SIG-M5 treated with dmso at 0.1 percent for 504 hours (cell line): ENCODE data around the gene CD28.
A peak's percentile ranks its signal among the peaks of the same experiment; 100 is the strongest.
"Not testable (repeated sequence)": the region's sequence is repeated elsewhere in the genome, so short reads cannot be mapped to it uniquely, and the experiment has no call there.

Source experiments
- DNase-seq: peaks from one replicate; lab custom pipeline; 2025; ENCODE audit not compliant: unreplicated experiment; lab: John Stamatoyannopoulos, UW

The CD28 gene

DNA sequence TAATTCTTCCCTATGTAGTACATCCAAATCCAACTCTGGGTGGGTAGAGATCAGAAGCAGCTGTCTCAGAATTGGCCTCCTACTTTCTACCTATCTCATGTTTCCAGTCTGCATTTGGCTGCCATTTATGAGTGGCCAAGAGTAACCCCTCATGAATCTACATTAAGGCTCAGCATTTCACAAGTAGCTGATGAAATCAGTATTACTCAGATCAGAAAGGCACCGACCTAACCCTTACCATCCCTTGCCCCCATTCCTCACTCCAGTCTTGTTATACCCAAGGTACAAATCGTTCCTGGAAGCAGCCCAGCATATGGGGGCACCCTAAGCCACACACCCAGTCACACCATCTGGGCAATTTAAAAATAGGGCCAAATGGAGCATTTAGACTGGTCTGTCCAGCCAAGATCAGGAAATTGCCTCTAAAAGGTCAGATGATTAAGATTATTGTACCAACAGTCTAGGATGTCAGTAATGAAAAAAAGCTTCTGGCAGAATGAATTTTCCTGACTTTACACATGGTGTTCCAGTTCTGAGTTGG lies 37.1 kb downstream of the CD28 start:
- no peak for DNase-seq

GRCh38 chr2:203744091-203744490 lies 37.7 kb downstream of the CD28 start:
- no peak for DNase-seq

- no peak for DNase-seq
Observed at GRCh38 chr2:203745267-203745666, 38.8 kb downstream of the CD28 start.

GRCh38 chr2:203748331-203749126 lies 42.1 kb downstream of the CD28 start:
- DNase-seq = no peak

GRCh38 chr2:203750346-203751068 lies 44.1 kb downstream of the CD28 start:
- DNase-seq = no peak

DNA sequence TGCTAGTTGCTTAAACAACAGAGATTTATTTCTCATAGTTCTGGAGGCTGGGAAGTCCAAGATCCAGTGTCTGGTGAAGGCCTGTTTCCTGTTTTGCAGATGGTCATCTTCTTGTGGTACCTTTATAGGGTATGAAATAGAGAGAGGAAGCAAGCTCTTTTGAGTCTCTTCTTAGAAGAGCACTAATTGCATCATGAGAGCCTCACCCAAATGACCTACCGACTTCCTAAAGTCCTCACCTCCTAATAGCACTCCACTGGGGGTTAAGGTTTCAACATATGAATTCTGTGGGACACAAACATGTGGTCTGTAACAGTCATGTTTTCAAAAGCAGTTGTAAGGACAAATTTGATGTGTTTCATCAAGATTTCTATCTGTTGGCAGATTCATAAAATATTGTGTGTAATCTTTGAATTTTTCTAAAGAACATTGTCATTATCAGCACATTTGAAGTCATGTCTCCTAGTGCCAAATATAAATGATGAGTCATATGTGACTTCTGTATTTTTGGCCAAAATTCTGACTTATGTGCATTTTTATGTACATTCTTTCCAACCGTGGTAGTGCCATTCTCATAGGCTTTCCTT lies 45.3 kb downstream of the CD28 start:
- no peak for DNase-seq

DNA sequence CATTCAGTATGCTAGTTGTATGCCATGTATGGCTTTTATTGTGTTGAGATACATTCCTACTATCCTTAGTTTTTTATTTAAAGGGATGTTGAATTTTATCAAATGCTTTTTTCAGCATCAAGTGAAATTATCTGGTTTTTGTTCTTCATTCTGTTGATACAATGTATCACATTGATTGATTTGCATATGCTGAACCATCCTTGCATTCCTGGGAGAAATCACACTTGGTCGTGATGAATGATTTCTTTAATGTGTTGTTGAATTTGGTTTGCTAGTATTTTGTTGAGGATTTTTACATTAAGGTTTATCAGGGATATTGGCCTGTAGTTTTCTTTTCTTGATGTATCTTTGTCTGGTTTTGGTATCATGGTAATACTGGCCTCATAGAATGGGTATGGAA lies 49.7 kb downstream of the CD28 start:
- no peak for DNase-seq

DNA sequence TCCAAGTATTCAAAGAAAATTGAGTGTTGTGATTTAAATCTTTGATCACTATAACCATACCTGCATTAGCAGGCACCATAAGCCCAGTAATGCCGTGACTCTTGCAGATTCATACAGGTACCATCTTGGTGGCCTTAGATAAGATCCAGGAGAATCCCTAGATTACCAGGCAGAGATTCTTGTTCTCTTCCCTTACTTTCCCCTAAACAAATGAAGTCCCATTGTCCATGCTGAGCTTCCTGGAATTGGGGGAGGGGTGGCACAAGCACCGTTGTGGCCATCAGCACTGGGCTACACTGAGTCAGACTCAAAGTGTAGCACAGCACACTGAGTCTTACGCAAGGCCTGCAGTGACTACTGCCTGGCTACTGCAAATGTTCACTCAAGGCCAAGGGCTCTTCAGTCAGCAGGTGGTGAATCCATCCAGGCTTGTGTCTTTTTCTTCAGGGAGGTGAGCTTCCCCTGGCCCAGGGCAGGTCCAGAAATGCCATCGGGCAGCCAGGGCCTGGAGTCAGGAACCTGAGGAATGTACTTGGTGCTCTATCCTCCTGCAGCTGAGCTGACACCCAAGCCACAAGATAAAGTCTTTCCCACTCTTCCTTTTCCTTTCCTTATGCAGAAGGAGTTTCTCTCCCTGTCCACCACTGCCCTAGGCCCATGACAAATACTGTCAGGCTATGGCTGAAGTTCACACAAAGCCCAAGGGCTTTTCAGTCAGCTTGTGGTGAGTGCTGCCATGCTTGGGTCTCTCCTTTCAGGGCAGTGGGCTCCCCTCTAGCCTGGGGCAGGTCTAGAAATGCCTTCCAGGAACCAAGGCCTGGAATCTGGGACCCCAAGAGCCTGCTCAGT lies 52.6 kb downstream of the CD28 start:
- no peak for DNase-seq

DNA sequence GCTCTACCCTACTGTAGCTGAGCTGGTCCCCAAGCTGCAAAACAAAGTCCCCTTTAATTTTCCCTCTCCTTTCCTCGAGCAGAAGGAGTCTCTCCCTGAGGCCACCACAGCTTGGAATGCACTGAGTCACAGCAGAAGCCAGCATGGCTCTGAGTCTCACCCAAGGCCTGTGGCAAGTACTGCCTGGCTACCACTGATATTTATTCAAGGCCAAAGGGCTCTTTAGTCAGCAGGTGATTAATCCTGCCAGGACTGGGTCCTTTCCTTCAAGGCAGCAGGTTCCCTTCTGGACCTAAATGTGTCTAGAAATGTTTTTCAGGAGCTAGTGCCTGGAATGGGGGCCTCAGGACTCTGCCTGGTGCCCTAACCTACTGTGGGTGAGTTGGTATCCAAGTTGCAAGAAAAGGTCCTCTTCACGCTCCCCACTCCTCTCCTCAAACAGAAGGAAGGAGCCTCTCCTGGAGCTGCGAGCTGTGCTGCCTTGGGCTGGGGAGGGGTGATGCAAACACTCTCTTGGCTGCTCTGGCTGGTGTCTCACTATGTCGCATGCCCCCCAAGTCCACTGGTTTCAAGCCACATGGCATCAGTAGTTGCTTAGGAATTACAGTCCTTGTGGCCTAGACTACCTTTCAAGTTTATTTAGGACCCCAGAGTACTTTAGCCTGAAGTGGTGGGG lies 53.4 kb downstream of the CD28 start:
- peak; percentile 20 for DNase-seq

- no peak for DNase-seq
Observed at GRCh38 chr2:203761121-203761520, 54.7 kb downstream of the CD28 start.

GRCh38 chr2:203763241-203763937 lies 57.0 kb downstream of the CD28 start:
- DNase-seq = no peak

DNA sequence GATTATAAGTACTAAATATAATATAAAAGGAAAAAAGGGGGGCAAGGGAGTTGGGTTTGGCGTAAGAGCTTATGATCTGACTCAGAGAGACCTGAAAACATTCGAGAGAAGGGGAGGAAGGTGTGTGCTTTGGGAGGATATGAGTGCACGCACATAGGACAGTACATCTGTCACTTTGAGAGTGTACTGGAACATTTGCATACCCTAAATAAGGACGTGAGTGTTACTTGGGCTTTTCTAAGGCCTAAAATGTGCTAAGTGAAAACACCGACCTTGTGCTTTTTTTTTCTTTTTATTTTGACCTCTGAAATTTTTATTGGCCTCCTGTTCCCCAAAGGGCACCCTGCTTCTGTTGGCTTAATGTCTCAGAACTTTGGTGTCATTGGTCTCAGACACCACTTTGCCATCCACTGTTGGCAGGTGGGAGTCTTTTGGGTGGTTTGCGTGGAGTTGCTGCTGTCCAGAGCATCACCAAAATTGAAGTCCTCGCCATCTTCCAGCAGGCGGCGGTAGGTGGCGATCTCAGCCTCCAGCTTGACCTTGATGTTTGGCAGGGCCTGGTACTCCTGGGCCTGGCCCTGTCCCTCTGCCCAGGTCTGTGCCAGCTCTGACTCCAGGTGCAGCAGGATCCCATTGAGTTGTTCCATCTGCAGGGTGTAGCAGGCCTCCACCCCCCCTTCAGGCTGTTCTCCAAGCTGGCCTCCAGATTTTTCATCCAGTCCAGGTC lies 57.7 kb downstream of the CD28 start:
- DNase-seq = no peak

DNA sequence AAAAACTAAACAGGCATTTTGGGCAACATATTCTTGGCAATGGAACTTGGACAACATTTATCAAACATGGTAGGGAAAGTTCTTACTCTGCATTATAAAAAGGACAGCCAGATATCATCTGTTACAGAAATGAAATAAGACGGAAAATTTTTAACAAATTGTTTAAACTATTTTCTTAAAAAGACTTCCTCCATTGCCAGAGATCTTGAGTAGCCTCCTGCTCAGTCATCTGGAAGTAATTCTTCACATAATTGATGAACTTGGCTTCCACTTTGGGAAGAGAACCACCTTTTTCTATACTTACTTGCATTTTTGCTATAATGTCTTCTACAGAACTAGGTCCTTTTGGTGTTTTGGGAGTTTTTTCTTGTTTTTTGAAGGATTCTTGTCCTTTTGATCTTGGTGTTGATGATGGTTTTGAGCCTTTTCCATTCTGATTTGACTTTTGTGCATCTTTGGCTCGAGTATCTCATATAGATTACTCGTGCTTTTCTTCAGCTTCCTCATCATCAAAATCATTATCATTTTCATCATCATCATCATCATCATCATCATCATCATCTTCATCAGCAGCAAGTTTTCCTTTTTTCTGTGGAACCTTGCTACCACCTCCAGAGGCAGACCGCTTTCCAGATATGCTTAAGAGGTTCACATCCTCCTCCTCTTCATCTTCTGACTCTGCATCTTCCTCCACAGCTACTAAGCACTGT lies 66.2 kb downstream of the CD28 start:
- DNase-seq = no peak

DNA sequence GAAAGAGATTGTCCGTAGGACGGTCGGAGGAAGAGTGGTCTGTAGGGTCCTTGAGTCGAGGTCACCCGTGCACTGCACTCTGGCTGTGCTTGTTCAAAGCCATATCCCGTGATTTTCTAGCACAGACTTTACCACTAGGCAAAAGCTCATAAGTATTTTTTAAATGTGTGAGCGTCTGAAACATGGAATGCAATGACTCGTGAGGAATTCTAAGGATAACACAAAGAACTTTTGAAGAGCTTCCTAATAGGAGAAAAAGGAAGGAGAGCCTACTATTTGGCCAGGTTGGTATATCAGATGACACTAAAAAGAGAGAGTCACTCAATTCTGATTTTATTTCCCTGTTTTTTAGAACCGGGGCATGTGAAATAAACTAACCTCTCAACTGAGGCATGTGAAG lies 68.3 kb downstream of the CD28 start:
- no peak for DNase-seq

GRCh38 chr2:203775684-203776083 lies 69.2 kb downstream of the CD28 start:
- DNase-seq = no peak

- DNase-seq = no peak
Observed at GRCh38 chr2:203777030-203777429, 70.6 kb downstream of the CD28 start.

DNA sequence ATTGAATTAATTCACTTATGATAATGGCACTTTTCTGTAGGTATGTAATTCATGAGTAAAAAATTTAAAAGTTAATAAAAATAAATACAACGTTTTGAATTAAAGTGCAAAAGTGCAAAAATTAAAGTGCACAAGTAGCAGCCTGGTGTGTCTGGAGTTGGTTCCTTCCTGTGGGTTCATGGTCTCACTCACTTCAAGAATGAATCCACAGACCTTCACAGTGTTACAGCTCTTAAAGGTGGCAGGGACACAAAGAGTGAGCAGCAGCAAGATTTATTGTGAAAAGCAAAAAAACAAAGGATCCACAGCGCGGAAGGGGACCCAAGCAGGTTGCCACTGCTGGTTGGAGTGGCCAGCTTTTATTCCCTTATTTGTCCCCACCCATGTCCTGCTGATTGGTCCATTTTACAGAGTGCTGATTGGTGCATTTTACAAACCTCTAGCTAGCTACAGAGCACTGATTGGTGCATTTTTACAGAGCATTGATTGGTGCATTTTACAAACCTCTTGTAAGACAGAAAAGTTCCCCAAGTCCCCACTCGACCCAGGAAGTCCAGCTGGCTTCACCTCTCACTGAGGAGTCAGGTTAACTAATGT lies 73.1 kb downstream of the CD28 start:
- DNase-seq = not testable (repeated sequence)

DNA sequence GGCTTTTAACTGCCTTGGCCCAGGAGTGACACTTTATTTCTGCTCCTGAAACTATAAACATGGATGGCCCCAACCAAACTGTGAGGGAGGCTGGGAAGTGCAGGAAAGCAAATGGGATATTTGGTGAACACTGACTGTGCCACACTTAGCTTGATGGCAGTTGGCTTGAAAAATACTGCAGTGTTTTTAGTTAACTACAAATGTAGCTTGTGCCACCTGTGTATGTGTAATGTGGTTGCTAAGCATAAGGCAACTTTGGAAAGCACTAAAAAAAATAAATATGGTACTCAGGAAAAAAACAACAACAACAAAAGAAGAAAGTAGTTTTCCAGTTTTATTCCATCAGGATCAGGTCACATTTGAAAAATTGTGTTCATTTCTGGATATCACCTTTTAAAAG lies 73.8 kb downstream of the CD28 start:
- DNase-seq = no peak
